HG03159 (cell line): Measurements from ENCODE around the gene UBE2R2.

Experiments used
- ATAC-seq: cut with Tn5 transposase; IDR thresholded peaks from one replicate; pipeline ENCODE4 v1.9.1; 2021; ENCODE audit warnings: mild to moderate bottlenecking, moderate library complexity; ENCODE audit not compliant: unreplicated experiment

Gene UBE2R2

GRCh38 chr9:33880211-33881089, 63.5 kb downstream of the UBE2R2 start:
- no peak for ATAC-seq

- no peak for ATAC-seq
Observed at GRCh38 chr9:33881635-33882034, 64.7 kb downstream of the UBE2R2 start.

- ATAC-seq: no peak
Observed at GRCh38 chr9:33884856-33885701, 68.1 kb downstream of the UBE2R2 start.

- no peak for ATAC-seq
Observed at GRCh38 chr9:33885948-33886347, 69.0 kb downstream of the UBE2R2 start.

GRCh38 chr9:33893861-33894260, 76.9 kb downstream of the UBE2R2 start:
- no peak for ATAC-seq

- ATAC-seq: no peak
Observed at GRCh38 chr9:33894316-33894715, 77.4 kb downstream of the UBE2R2 start.

- ATAC-seq: no peak
Observed at GRCh38 chr9:33903157-33903780, 86.3 kb downstream of the UBE2R2 start.

- no peak for ATAC-seq
Observed at GRCh38 chr9:33905137-33905536, 88.2 kb downstream of the UBE2R2 start.

- ATAC-seq: no peak
Observed at GRCh38 chr9:33906769-33907168, 89.8 kb downstream of the UBE2R2 start.

- no peak for ATAC-seq
Observed at GRCh38 chr9:33907347-33907746, 90.4 kb downstream of the UBE2R2 start.

- ATAC-seq: no peak
Observed at GRCh38 chr9:33908114-33908513, 91.2 kb downstream of the UBE2R2 start.

GRCh38 chr9:33908749-33909148, 91.8 kb downstream of the UBE2R2 start:
- ATAC-seq: no peak

- no peak for ATAC-seq
Observed at GRCh38 chr9:33913541-33913940, 96.6 kb downstream of the UBE2R2 start.

GRCh38 chr9:33914887-33915628, 98.1 kb downstream of the UBE2R2 start:
- ATAC-seq: no peak

- ATAC-seq: no peak
Observed at GRCh38 chr9:33917036-33917435, 100.1 kb downstream of the UBE2R2 start.

GRCh38 chr9:33919276-33919897, 102.4 kb downstream of the UBE2R2 start:
- ATAC-seq: no peak

GRCh38 chr9:33921967-33922895, 105.3 kb downstream of the UBE2R2 start:
- ATAC-seq: peak; percentile 51

- ATAC-seq: no peak
Observed at GRCh38 chr9:33923079-33923478, 106.1 kb downstream of the UBE2R2 start.

GRCh38 chr9:33923998-33924701, 107.2 kb downstream of the UBE2R2 start:
- ATAC-seq: no peak
